ENCODE measurements around the gene ARFGAP1.

Gene ARFGAP1

DNA sequence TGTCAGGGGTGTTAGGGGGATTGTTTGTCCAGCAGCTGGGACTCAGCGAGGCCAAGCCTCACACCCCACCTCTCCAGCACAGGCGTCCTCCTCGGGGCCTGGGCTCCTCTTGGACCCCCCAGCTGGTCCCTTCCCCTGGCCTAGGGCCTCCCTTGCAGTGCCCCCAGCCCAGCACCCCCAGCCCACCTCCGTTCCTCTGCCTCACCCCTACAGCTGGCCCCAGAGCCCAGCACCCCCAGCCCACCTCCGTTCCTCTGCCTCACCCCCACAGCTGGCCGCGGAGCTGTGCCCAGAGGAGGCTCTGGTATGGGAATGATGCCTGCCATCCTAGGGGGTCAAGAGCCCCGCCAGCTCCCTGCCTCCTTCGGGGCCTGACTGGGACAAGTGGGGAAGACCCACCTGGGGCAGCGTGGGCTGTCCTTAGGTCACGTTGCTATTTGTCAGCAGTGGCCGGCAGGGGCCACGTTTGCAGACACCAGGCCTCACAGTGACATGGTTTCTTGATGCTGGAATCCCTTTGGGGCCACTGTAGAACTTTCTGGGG lies 12.4 kb downstream of the ARFGAP1 start:
- H3K4me3 ChIP-seq (ENCODE audit: low read depth, low read length) = no peak overlapping the region

DNA sequence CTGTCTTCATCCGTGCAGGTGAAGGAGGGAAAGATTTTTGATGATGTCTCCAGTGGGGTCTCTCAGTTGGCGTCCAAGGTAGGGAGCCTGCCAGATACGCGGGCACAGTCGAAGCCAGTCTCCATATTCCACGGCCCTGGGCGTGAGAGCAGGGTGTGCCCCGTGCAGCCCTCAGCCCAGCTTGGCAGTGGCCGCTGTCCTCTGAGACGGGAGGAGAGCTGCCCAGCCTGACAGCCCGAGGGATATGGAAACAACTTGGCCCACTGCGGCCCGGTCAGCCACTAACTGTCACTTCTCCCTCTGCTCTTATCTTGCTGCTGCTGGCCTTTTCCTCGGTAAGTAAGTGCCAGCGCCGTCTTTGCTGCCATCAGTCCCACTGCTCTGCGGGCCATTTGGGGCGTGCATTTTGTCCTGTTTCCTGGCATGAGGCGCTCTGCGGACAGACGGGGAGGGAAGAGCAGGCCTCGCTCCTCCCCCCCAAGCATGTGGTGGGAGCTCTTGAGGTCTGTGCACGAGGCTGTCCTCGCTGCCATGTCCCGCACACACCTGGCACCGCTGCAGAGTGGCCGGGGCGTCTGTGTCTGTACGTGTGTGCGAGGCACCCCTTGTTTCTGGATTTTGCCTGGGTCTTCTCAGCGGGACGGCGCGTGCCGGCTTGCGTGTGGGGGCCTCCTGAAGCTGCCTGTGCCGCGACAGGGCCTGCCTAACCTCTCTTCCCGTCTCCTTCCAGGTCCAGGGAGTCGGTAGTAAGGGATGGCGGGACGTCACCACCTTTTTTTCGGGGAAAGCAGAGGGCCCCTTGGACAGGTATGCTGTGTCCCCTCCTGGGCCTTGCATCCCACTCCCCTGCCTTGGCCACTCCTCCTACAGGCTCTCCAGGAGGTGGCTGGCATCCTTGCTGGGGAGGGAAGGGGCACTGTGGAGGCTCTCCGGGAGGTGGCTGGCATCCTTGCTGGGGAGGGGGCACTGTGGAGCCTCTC lies 13.3 kb downstream of the ARFGAP1 start:
- no peak overlapping the region for H3K4me3 ChIP-seq (ENCODE audit: low read depth, low read length)
- TF ChIP-seq, protein P1, sequence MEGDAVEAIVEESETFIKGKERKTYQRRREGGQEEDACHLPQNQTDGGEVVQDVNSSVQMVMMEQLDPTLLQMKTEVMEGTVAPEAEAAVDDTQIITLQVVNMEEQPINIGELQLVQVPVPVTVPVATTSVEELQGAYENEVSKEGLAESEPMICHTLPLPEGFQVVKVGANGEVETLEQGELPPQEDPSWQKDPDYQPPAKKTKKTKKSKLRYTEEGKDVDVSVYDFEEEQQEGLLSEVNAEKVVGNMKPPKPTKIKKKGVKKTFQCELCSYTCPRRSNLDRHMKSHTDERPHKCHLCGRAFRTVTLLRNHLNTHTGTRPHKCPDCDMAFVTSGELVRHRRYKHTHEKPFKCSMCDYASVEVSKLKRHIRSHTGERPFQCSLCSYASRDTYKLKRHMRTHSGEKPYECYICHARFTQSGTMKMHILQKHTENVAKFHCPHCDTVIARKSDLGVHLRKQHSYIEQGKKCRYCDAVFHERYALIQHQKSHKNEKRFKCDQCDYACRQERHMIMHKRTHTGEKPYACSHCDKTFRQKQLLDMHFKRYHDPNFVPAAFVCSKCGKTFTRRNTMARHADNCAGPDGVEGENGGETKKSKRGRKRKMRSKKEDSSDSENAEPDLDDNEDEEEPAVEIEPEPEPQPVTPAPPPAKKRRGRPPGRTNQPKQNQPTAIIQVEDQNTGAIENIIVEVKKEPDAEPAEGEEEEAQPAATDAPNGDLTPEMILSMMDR (IDR thresholded peaks at IDR 0.05; ENCODE audit: low read depth, low read length) = no peak

More for the DNA sequence above, 12.4 kb downstream of the ARFGAP1 start:
- TF ChIP-seq, protein P1 (IDR thresholded peaks at IDR 0.05; ENCODE audit: low read depth, low read length) = no peak

DNA sequence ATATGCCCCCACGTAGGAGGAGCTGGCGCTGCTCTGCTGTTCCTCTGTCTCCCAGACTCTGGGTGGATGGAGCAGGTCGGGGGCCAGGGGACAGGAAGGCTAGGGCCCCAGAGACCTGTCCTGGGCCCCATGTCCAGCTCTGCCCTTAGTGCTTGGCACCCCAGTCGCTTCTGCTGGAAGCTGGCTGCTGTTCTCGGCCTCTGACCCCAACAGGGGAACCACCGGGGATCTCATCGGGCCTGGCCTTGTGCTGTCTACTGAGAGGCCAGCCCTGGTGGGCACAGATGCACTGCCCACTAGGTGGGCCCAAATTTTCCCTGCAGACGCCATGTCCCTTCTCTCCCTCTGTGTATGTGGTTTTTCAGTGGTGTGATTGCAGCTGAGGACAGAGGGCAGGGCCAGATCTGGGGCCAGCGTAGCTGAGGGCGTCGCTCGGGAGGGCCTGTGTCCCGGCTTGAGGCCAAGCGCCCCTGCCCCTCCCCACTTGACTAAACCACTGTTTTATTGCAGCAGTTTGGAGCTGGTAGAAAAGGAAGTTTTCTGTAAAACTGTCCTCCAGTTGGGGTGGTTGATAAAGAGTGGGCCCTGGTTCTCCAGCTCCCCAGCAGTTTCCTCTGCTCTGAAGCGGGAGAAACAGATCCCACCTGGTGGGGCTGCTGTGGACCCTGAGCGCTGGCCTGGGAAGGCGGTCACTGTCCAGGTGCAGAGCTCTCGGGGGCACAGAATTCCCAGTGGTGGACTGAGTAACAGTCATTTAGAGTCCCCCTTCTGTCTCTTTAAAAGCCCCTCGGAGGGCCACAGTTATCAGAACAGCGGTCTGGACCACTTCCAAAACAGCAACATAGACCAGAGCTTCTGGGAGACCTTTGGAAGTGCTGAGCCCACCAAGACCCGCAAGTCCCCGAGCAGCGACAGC lies 14.4 kb downstream of the ARFGAP1 start:
- H3K4me3 ChIP-seq (ENCODE audit: low read depth, low read length) = no peak overlapping the region
- TF ChIP-seq, protein P1 (IDR thresholded peaks at IDR 0.05; ENCODE audit: low read depth, low read length) = no peak

DNA sequence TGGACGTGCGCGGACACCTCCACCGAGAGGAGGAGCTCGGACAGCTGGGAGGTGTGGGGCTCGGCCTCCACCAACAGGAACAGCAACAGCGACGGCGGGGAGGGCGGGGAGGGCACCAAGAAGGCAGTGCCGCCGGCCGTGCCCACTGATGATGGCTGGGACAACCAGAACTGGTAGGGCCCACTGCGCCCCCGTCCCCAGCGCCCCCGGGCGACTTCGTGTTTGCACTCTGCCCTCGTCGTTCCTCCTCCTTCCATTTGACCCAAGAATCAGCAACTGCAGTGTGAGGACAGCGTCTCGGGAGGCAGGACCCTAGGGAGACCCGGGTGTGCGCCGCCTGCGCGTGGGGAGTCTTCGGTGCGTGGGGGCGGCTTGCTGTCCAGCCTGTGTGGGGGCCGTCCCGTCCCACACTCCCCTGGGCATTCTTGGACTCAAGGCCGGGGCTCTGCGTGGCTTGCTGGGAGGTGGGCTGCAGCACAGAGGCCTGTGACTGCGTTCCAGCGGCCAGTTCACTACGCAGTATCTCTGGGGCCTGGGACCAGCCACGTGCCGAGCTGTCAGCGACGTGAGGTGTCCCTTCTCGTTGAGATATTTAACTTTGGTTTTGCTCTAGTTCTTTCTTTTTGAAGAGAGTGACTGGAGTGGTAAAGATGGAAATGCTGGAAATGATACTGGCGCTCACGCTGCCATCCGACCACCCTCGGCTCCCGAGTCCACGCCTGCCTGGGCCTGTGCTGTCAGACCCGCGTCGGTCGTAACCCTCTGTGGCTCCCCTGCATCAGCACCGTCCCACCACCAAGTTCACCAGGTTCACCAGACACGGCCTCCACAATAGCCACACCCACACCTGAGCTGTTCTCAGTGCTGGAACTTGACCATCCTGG lies 15.3 kb downstream of the ARFGAP1 start:
- H3K4me3 ChIP-seq (ENCODE audit: low read depth, low read length) = no peak overlapping the region
- TF ChIP-seq, protein P1 (IDR thresholded peaks at IDR 0.05; ENCODE audit: low read depth, low read length) = no peak

DNA sequence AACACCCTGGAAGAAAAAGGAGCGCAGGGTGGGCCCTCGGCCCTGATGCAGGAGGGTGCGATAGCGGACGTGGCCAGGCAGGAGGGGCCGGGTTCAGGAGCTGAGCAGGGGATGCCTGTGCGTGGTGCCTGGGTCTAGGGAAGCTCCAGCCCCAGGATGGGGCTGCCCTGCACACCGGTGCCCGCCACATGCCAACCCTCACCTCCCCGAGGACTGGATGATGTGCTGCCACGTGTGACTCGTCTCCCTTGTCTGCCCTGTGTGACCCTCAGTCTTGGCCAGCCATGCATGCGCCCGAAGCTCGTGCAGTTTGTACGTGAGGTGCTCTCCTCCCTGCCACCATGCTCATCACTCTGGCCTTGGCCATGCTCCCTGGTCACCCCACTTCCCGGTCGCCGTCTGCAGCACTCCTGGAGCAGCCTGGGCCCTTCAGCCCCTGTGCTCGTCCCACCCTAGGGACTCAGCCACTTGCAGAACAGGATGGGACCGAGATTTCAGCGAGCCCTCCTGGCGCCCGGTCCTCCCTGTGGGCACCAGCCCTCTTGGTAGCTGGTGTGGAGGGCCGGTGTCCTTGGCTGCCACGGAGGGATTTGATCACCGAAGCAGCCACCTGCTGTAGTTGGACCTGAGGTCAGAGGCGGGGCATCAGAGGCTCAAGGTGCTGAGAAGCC lies 16.1 kb downstream of the ARFGAP1 start:
- no peak overlapping the region for H3K4me3 ChIP-seq (ENCODE audit: low read depth, low read length)
- TF ChIP-seq, protein P1 (IDR thresholded peaks at IDR 0.05; ENCODE audit: low read depth, low read length) = no peak
